Progenitor cell of endocrine pancreas (in vitro differentiated cells): Measurements from ENCODE around the gene RHOD. TPM values are rescaled to one million over a fixed set of nuclear protein-coding genes. Genes with fewer than 3 reads are reported as not detected.

ENCODE experiments used
- DNase-seq: peaks from one replicate; pipeline ENCODE4 v3.0.0; 2021; ENCODE audit warnings: low spot score; ENCODE audit not compliant: unreplicated experiment
- H3K27ac Mint-ChIP-seq: 2 replicates; pipeline ENCODE4 v1.8.0; 2021; ENCODE audit warnings: mild to moderate bottlenecking, moderate library complexity, mixed read lengths
- H3K27me3 Mint-ChIP-seq: 2 replicates; pipeline ENCODE4 v1.8.0; 2021; ENCODE audit warnings: mixed read lengths
- H3K36me3 Mint-ChIP-seq: 2 replicates; pipeline ENCODE4 v1.8.0; 2022; ENCODE audit warnings: mixed read lengths; ENCODE audit not compliant: insufficient read depth
- H3K4me1 Mint-ChIP-seq: 2 replicates; pipeline ENCODE4 v1.8.0; 2021; ENCODE audit warnings: low read depth, mixed read lengths
- H3K4me3 Mint-ChIP-seq: 2 replicates; pipeline ENCODE4 v1.8.0; 2021; ENCODE audit warnings: low read depth, mild to moderate bottlenecking, moderate library complexity, mixed read lengths
- H3K9me3 Mint-ChIP-seq: 2 replicates; pipeline ENCODE4 v1.8.0; 2021; ENCODE audit warnings: low read depth, mixed read lengths
- CTCF ChIP-seq: fragments of 200-600 bp; sonication (generic); IDR thresholded peaks from one replicate; pipeline ENCODE4 v1.5.0; 2021; ENCODE audit warnings: antibody characterized with exemption, mild to moderate bottlenecking; ENCODE audit not compliant: unreplicated experiment
- total RNA-seq: library from RNA; stranded (reverse); gene quantifications from 2 replicates; pipeline ENCODE4 v1.2.1, GENCODE V29; 2021

Gene RHOD
- total RNA-seq, 1 donor from 2014 or later = 16.4 TPM

GRCh38 chr11:67060111-67060522, 3.5 kb downstream of the RHOD start:
- Mint-ChIP-seq H3K27ac (peak overlapping the region; percentile 45), H3K4me3 (no peak overlapping the region), H3K4me1 (peaks cover 11% of the 10 kb centered on the region), H3K9me3 (no peaks in the 10 kb centered on the region), H3K36me3 (peaks cover 1% of the 10 kb centered on the region), H3K27me3 (no peaks in the 10 kb centered on the region)
- TF ChIP-seq CTCF = no peak
- DNase-seq = no peak

- H3K27ac Mint-ChIP-seq = no peak overlapping the region
- DNase-seq = no peak
- H3K4me3 Mint-ChIP-seq = no peak overlapping the region
- H3K27me3 Mint-ChIP-seq = no peaks in the 10 kb centered on the region
- H3K4me1 Mint-ChIP-seq = no peaks in the 10 kb centered on the region
- H3K9me3 Mint-ChIP-seq = no peaks in the 10 kb centered on the region
- no peak for TF ChIP-seq CTCF
- peaks cover 1% of the 10 kb centered on the region for H3K36me3 Mint-ChIP-seq
Observed at GRCh38 chr11:67062526-67063373, 6.1 kb downstream of the RHOD start.

GRCh38 chr11:67066333-67066709, 9.7 kb downstream of the RHOD start:
- H3K4me3 Mint-ChIP-seq = no peak overlapping the region
- H3K9me3 Mint-ChIP-seq = no peaks in the 10 kb centered on the region
- peak overlapping the region; percentile 59 for H3K27ac Mint-ChIP-seq
- no peaks in the 10 kb centered on the region for H3K27me3 Mint-ChIP-seq
- TF ChIP-seq CTCF = no peak
- no peak for DNase-seq
- H3K36me3 Mint-ChIP-seq = no peaks in the 10 kb centered on the region
- no peaks in the 10 kb centered on the region for H3K4me1 Mint-ChIP-seq

- H3K9me3 Mint-ChIP-seq = no peaks in the 10 kb centered on the region
- peaks cover 2% of the 10 kb centered on the region for H3K36me3 Mint-ChIP-seq
- H3K4me1 Mint-ChIP-seq = peaks cover 2% of the 10 kb centered on the region
- peak; percentile 73 for DNase-seq
- peak; percentile 89 for TF ChIP-seq CTCF
- H3K27ac Mint-ChIP-seq = no peak overlapping the region
- peaks cover 4% of the 10 kb centered on the region for H3K27me3 Mint-ChIP-seq
- H3K4me3 Mint-ChIP-seq = peak overlapping the region; percentile 24
Observed at GRCh38 chr11:67071420-67072284, 15.0 kb downstream of the RHOD start.

GRCh38 chr11:67072295-67072694, 15.6 kb downstream of the RHOD start:
- no peak overlapping the region for H3K4me3 Mint-ChIP-seq
- peaks cover 2% of the 10 kb centered on the region for H3K4me1 Mint-ChIP-seq
- peaks cover 4% of the 10 kb centered on the region for H3K27me3 Mint-ChIP-seq
- TF ChIP-seq CTCF = no peak
- H3K9me3 Mint-ChIP-seq = no peaks in the 10 kb centered on the region
- peaks cover 2% of the 10 kb centered on the region for H3K36me3 Mint-ChIP-seq
- DNase-seq = no peak
- no peak overlapping the region for H3K27ac Mint-ChIP-seq
